Esophagus (tissue), 2 donors: ENCODE measurements around the gene RIMBP2. TPM values are rescaled to one million over a fixed set of nuclear protein-coding genes. Genes with fewer than 3 reads are reported as not detected.

Source experiments
- H3K27ac ChIP-seq, 2 donors: one replicate each; pipeline ENCODE4 v1.5.1; 2013; ENCODE audit warnings: low read depth in 2 of 2, mild to moderate bottlenecking in 2 of 2, inconsistent platforms in 1 of 2, low read length in 1 of 2, moderate library complexity in 1 of 2
- H3K27me3 ChIP-seq, 2 donors: one replicate each; pipeline ENCODE4 v1.6.1; 2013; ENCODE audit warnings: low read length in 2 of 2, control low read depth in 1 of 2, mild to moderate bottlenecking in 1 of 2; ENCODE audit not compliant: insufficient read depth in 2 of 2, control insufficient read depth in 1 of 2
- H3K36me3 ChIP-seq, 2 donors: one replicate each; pipeline ENCODE4 v1.6.1; 2013; ENCODE audit warnings: low read length in 1 of 2; ENCODE audit not compliant: control insufficient read depth in 2 of 2, insufficient read depth in 2 of 2
- H3K4me1 ChIP-seq, 2 donors: one replicate each; pipeline ENCODE4 v1.6.1; 2013; ENCODE audit warnings: low read length in 1 of 2; ENCODE audit not compliant: control insufficient read depth in 2 of 2, insufficient read depth in 2 of 2
- H3K4me3 ChIP-seq, 2 donors: one replicate each; pipeline ENCODE4 v1.5.1; 2013; ENCODE audit warnings: low read length in 2 of 2, mild to moderate bottlenecking in 2 of 2, low read depth in 1 of 2, moderate library complexity in 1 of 2
- H3K9me3 ChIP-seq, 2 donors: one replicate each; pipeline ENCODE4 v1.6.1; 2013; ENCODE audit warnings: mild to moderate bottlenecking in 2 of 2, low read depth in 1 of 2, low read length in 1 of 2, moderate library complexity in 1 of 2; ENCODE audit not compliant: control insufficient read depth in 2 of 2, insufficient read depth in 1 of 2
- WGBS, 2 donors: extraction: QIAGEN DNeasy Blood & Tissue Kit; methylation state at CpG; one replicate each; pipeline ENCODE4 v1.1.7; 2013; 5-methylcytosine and 5-hydroxymethylcytosine counted together
- polyA plus RNA-seq, 2 donors: library from polyadenylated mRNA; stranded (reverse); fragments of 200-250 nt; gene quantifications; one replicate each; pipeline ENCODE4 v1.2.3, GENCODE V29; 2013
- donor health status: healthy with polysubstance abuse.
- donor health status: Bipolar disorder and iron deficiency.

The RIMBP2 gene
- polyA plus RNA-seq, result under 1 TPM; 0.20 to 0.69 TPM

- Histone ChIP-seq H3K9me3 (peaks cover 0 to 3% of the 10 kb centered on the region in 2 donors), H3K36me3 (no peaks in the 10 kb centered on the region), H3K27ac (no peak within 1 kb of the TSS), H3K4me1 (peaks cover 4 to 20% of the 10 kb centered on the region in 2 donors), H3K27me3 (peaks cover 0 to 8% of the 10 kb centered on the region in 2 donors), H3K4me3 (peak within 1 kb of the TSS; percentile 31 to 34)
- WGBS, 2 donors, result 2% methylated on average over 35 of the region's 35 CpGs
These were observed at the start of gene RIMBP2 for GRCh38 chr12:130715998-130716968. Gene RIMBP2 (minus strand): TSS chr12:130716299. CDS start chr12:130479013, 237,286 bp downstream.

GRCh38 chr12:130765186-130765659, 49.1 kb upstream of the RIMBP2 start:
- Histone ChIP-seq H3K36me3 (peaks cover 0 to 3% of the 10 kb centered on the region in 2 donors), H3K4me1 (no peaks in the 10 kb centered on the region), H3K27me3 (no peaks in the 10 kb centered on the region), H3K9me3 (peaks cover 0 to 10% of the 10 kb centered on the region in 2 donors), H3K27ac (no peak overlapping the region), H3K4me3 (no peak overlapping the region)
- WGBS, 2 donors, result 87 to 90% methylated on average over 8 of the region's 8 CpGs

GRCh38 chr12:130764475-130765185, 48.5 kb upstream of the RIMBP2 start:
- no peaks in the 10 kb centered on the region for H3K4me1 ChIP-seq
- WGBS, 2 donors, result 87 to 90% methylated on average over 14 of the region's 14 CpGs
- H3K9me3 ChIP-seq, result peaks cover 0 to 10% of the 10 kb centered on the region in 2 donors
- no peak overlapping the region for H3K27ac ChIP-seq
- peaks cover 0 to 3% of the 10 kb centered on the region in 2 donors for H3K36me3 ChIP-seq
- H3K27me3 ChIP-seq, result no peaks in the 10 kb centered on the region
- no peak overlapping the region for H3K4me3 ChIP-seq

- Histone ChIP-seq H3K4me3 (no peak overlapping the region), H3K4me1 (no peaks in the 10 kb centered on the region), H3K36me3 (peaks cover 0 to 3% of the 10 kb centered on the region in 2 donors), H3K27ac (no peak overlapping the region), H3K27me3 (no peaks in the 10 kb centered on the region), H3K9me3 (peaks cover 0 to 10% of the 10 kb centered on the region in 2 donors)
- 97 to 98% methylated on average over 4 of the region's 4 CpGs for WGBS, 2 donors
These were observed 48.0 kb upstream of the RIMBP2 start for GRCh38 chr12:130764073-130764472.

- H3K27ac ChIP-seq, result no peak overlapping the region
These were observed 46.2 kb upstream of the RIMBP2 start for GRCh38 chr12:130762319-130762675.

GRCh38 chr12:130761537-130762318, 45.6 kb upstream of the RIMBP2 start:
- Histone ChIP-seq H3K27me3 (no peaks in the 10 kb centered on the region), H3K36me3 (peaks cover 0 to 3% of the 10 kb centered on the region in 2 donors), H3K4me3 (no peak overlapping the region), H3K9me3 (peaks cover 0 to 8% of the 10 kb centered on the region in 2 donors), H3K27ac (no peak overlapping the region), H3K4me1 (no peaks in the 10 kb centered on the region)
- WGBS, 2 donors, result 29 to 35% methylated on average over 29 of the region's 29 CpGs

More at GRCh38 chr12:130762319-130762675, 46.2 kb upstream of the RIMBP2 start:
- 61 to 67% methylated on average over 10 of the region's 10 CpGs for WGBS, 2 donors
- peaks cover 0 to 10% of the 10 kb centered on the region in 2 donors for H3K9me3 ChIP-seq
- H3K27me3 ChIP-seq, result no peaks in the 10 kb centered on the region
- H3K36me3 ChIP-seq, result peaks cover 0 to 3% of the 10 kb centered on the region in 2 donors
- no peaks in the 10 kb centered on the region for H3K4me1 ChIP-seq
- H3K4me3 ChIP-seq, result no peak overlapping the region

GRCh38 chr12:130754234-130754901, 38.3 kb upstream of the RIMBP2 start:
- H3K27ac ChIP-seq, result no peak overlapping the region
- no peaks in the 10 kb centered on the region for H3K4me1 ChIP-seq
- no peaks in the 10 kb centered on the region for H3K36me3 ChIP-seq
- peaks cover 4 to 9% of the 10 kb centered on the region in 2 donors for H3K9me3 ChIP-seq
- WGBS, 2 donors, result 90 to 93% methylated on average over 3 of the region's 3 CpGs
- no peaks in the 10 kb centered on the region for H3K27me3 ChIP-seq
- no peak overlapping the region for H3K4me3 ChIP-seq

GRCh38 chr12:130752692-130753230, 36.7 kb upstream of the RIMBP2 start:
- H3K9me3 ChIP-seq, result peaks cover 4 to 9% of the 10 kb centered on the region in 2 donors
- H3K36me3 ChIP-seq, result no peaks in the 10 kb centered on the region
- H3K4me3 ChIP-seq, result no peak overlapping the region
- no peak overlapping the region for H3K27ac ChIP-seq
- 59 to 64% methylated on average over 20 of the region's 20 CpGs for WGBS, 2 donors
- H3K4me1 ChIP-seq, result peaks cover 0 to 3% of the 10 kb centered on the region in 2 donors
- H3K27me3 ChIP-seq, result no peaks in the 10 kb centered on the region
